HepG2 (cell line): ENCODE data around the gene TPM1. TPM values are rescaled to one million over a fixed set of nuclear protein-coding genes. Genes with fewer than 3 reads are reported as not detected.

Experiments used
- ATAC-seq: fragments of 200-7000 bp; cut with Tn5 transposase; 3 replicates; pipeline ENCODE4 v1.9.1; 2020; ENCODE audit warnings: mild to moderate bottlenecking, moderate library complexity
- BruUV-seq: library from RNA; stranded (reverse); fragments of 400-500 nt; replicated peaks from 2 replicates; lab custom pipeline; 2021; lab: Mats Ljungman, UMichigan
- CTCF ChIA-PET: fragments of 300-600 bp; formaldehyde crosslinking; extraction: SDS; loops from one replicate; lab custom pipeline; 2021; ENCODE audit warnings: low total read pairs, inconsistent platforms, low intra/inter-chr PET ratio; lab: Yijun Ruan, JAX
- POLR2A ChIA-PET: fragments of 350-600 bp; sonication (Branson Sonifier 250); formaldehyde crosslinking; loops from one replicate; lab custom pipeline; 2020; ENCODE audit warnings: antibody characterized with exemption, inconsistent platforms; lab: Yijun Ruan, JAX
- DNase-seq: peaks from one replicate; pipeline ENCODE4 v3.0.0-alpha.2; 2015; ENCODE audit warnings: low spot score
- FAIRE-seq: peaks from 3 replicates; lab custom pipeline; 2011; peaks lifted over from hg19 to GRCh38; lab: Jason Lieb, UNC
- H2AFZ ChIP-seq: one replicate; pipeline ENCODE4 v1.6.1; 2011; ENCODE audit warnings: low read length, inconsistent platforms
- H3K27ac ChIP-seq: fragments of 300-600 bp; 3 replicates; pipeline ENCODE4 v1.8.0; 2011; ENCODE audit warnings: mixed run types, mild to moderate bottlenecking, mixed read lengths, low read length, inconsistent platforms; ENCODE audit not compliant: insufficient read depth; ENCODE audit errors: extremely low read length
- H3K27me3 ChIP-seq, 2 experiments: fragments of 200-600 bp in 1 of 2; 2 replicates in 1 of 2; 3 replicates in 1 of 2; pipeline versions ENCODE4 v1.6.0 to v1.8.0; 2011; ENCODE audit warnings: low read length in 2 of 2, mild to moderate bottlenecking in 2 of 2, moderate library complexity in 2 of 2, inconsistent platforms in 1 of 2; ENCODE audit not compliant: insufficient read depth in 2 of 2, control insufficient read depth in 1 of 2
- H3K36me3 ChIP-seq, 2 experiments: fragments of 200-600 bp in 1 of 2; replicated peaks in 1 of 2; 2 replicates in 1 of 2; 3 replicates in 1 of 2; pipeline versions ENCODE4 v1.5.1 to v1.8.0; 2011; ENCODE audit warnings: low read length in 2 of 2, inconsistent platforms in 1 of 2; ENCODE audit not compliant: insufficient read depth in 2 of 2, control insufficient read depth in 1 of 2
- H3K4me1 ChIP-seq: 2 replicates; pipeline ENCODE4 v1.5.1; 2012; ENCODE audit warnings: low read length, inconsistent platforms; ENCODE audit not compliant: insufficient read depth
- H3K4me2 ChIP-seq: 2 replicates; pipeline ENCODE4 v1.6.0; 2011; ENCODE audit warnings: low read depth, low read length, inconsistent platforms
- H3K4me3 ChIP-seq, 3 experiments: fragments of 200-600 bp in 1 of 3; sonication (generic), shearing (Covaris generic) in 1 of 3; replicated peaks in 1 of 3; 2 replicates each; pipeline ENCODE4 v1.5.1; 2011 to 2016; ENCODE audit warnings: low read length in 3 of 3, inconsistent platforms in 2 of 3, low read depth in 2 of 3, mild to moderate bottlenecking in 2 of 3, control low read depth in 1 of 3, mixed read lengths in 1 of 3; ENCODE audit not compliant: insufficient read depth in 1 of 3
- H3K79me2 ChIP-seq: one replicate; pipeline ENCODE4 v1.6.1; 2011; ENCODE audit warnings: low read length, inconsistent platforms; ENCODE audit not compliant: insufficient read depth
- H3K9ac ChIP-seq: 2 replicates; pipeline ENCODE4 v1.6.0; 2011; ENCODE audit warnings: mild to moderate bottlenecking, low read depth, low read length, inconsistent platforms; ENCODE audit not compliant: insufficient read depth
- H3K9me3 ChIP-seq: 2 replicates; pipeline ENCODE4 v1.5.1; 2012; ENCODE audit warnings: mild to moderate bottlenecking, low read length
- H4K20me1 ChIP-seq: 2 replicates; pipeline ENCODE4 v1.6.0; 2011; ENCODE audit warnings: inconsistent platforms, mild to moderate bottlenecking, low read length, moderate library complexity; ENCODE audit not compliant: insufficient read depth
- CAMTA2 ChIP-seq: sonication (generic); formaldehyde crosslinking; IDR thresholded peaks from 2 replicates; pipeline ENCODE4 v1.4.0; 2020; ENCODE audit warnings: mild to moderate bottlenecking, missing genetic modification reagents, borderline replicate concordance
- CERS6 ChIP-seq: sonication (generic); formaldehyde crosslinking; IDR thresholded peaks from 2 replicates; pipeline ENCODE4 v1.5.0; 2020; ENCODE audit warnings: missing genetic modification reagents
- HMG20A ChIP-seq: IDR thresholded peaks from 2 replicates; pipeline ENCODE4 v1.6.1; 2016; ENCODE audit warnings: borderline replicate concordance
- HNRNPH1 ChIP-seq: fragments of 200-400 bp; formaldehyde crosslinking; optimal IDR thresholded peaks from 2 replicates; pipeline ENCODE3; 2017; ENCODE audit warnings: mild to moderate bottlenecking, low read depth, low read length
- HNRNPUL1 ChIP-seq: fragments of 200-400 bp; formaldehyde crosslinking; IDR thresholded peaks from 2 replicates; pipeline ENCODE4 v1.6.1; 2017; ENCODE audit warnings: low read depth, mild to moderate bottlenecking, low read length, moderate library complexity
- IKZF4 ChIP-seq: sonication (generic); formaldehyde crosslinking; IDR thresholded peaks from 2 replicates; pipeline ENCODE4 v1.5.1; 2020; ENCODE audit warnings: borderline replicate concordance, mild to moderate bottlenecking, low read depth, missing genetic modification reagents; ENCODE audit errors: not compliant biosample characterization
- IKZF5 ChIP-seq: IDR thresholded peaks from 2 replicates; pipeline ENCODE4 v1.6.1; 2018; ENCODE audit warnings: missing genetic modification reagents, mild to moderate bottlenecking, missing compliant biosample characterization
- NCOA5 ChIP-seq: sonication (generic); formaldehyde crosslinking; IDR thresholded peaks from 2 replicates; pipeline ENCODE4 v1.4.0; 2020; ENCODE audit warnings: missing genetic modification reagents
- NR2F2 ChIP-seq: IDR thresholded peaks from 2 replicates; pipeline ENCODE4 v1.6.1; 2012; ENCODE audit warnings: low read depth, inconsistent platforms, borderline replicate concordance
- ZBTB26 ChIP-seq: IDR thresholded peaks from 2 replicates; pipeline ENCODE4 v1.6.1; 2016; ENCODE audit warnings: missing compliant biosample characterization, missing genetic modification reagents, borderline replicate concordance
- ZFP37 ChIP-seq: sonication (generic); formaldehyde crosslinking; IDR thresholded peaks from 2 replicates; pipeline ENCODE4 v1.4.0; 2020; ENCODE audit warnings: missing genetic modification reagents, borderline replicate concordance
- ZKSCAN1 ChIP-seq: fragments of 150-350 bp; IDR thresholded peaks from 2 replicates; pipeline ENCODE4 v1.6.1; 2014; ENCODE audit warnings: low read length
- ZNF180 ChIP-seq: sonication (generic); formaldehyde crosslinking; IDR thresholded peaks from 2 replicates; pipeline ENCODE4 v1.4.0; 2020; ENCODE audit warnings: low read depth, missing genetic modification reagents, borderline replicate concordance
- ZNF274 ChIP-seq: sonication (generic); formaldehyde crosslinking; IDR thresholded peaks from 2 replicates; pipeline ENCODE4 v1.5.1; 2020; ENCODE audit warnings: mild to moderate bottlenecking, missing genetic modification reagents
- ZNF367 ChIP-seq: sonication (generic); formaldehyde crosslinking; IDR thresholded peaks from 2 replicates; pipeline ENCODE4 v1.4.0; 2020; ENCODE audit warnings: missing genetic modification reagents, borderline replicate concordance
- ZNF710 ChIP-seq: sonication (generic); formaldehyde crosslinking; IDR thresholded peaks from 2 replicates; pipeline ENCODE4 v1.5.0; 2020; ENCODE audit warnings: mild to moderate bottlenecking, missing genetic modification reagents, borderline replicate concordance
- ZSCAN20 ChIP-seq: sonication (generic); formaldehyde crosslinking; IDR thresholded peaks from 2 replicates; pipeline ENCODE4 v1.4.0; 2020; ENCODE audit warnings: missing genetic modification reagents, mild to moderate bottlenecking, borderline replicate concordance
- WGBS: methylation state at CpG from one replicate; pipeline ENCODE4 v1.1.6; 2017; ENCODE audit warnings: low lambda C conversion rate; 5-methylcytosine and 5-hydroxymethylcytosine counted together
- in situ Hi-C: cut with HindIII; loops from 2 replicates; pipeline ENCODE4 v1.10.0; 2017; ENCODE audit warnings: low pct_unique_long_range_greater_than_20kb; ENCODE audit not compliant: extremely low pct_ligation_motif_present
- intact Hi-C: fragments of 100-400 bp; cut with micrococcal nuclease; formaldehyde crosslinking; loops from one replicate; pipeline ENCODE4 v1.10.0; 2022; ENCODE audit not compliant: unreplicated experiment
- polyA plus RNA-seq, 8 experiments: library from polyadenylated mRNA; depleted of rRNA in 3 of 8; stranded (reverse) in 7 of 8; unstranded in 1 of 8; fragments of >200 nt; fragmentation: Illumina TruSeq in 4 of 8; extraction: Trizol in 4 of 8; gene quantifications; 2 replicates each; pipeline versions ENCODE4 v1.2.1 to v1.2.3, GENCODE V29; 2011 to 2016; ENCODE audit warnings: low read depth in 4 of 8, missing spikeins in 1 of 8, mixed read lengths in 1 of 8; ENCODE audit not compliant: insufficient read depth in 1 of 8
- total RNA-seq, 5 experiments: library from RNA; depleted of rRNA; stranded (reverse); fragments of >200 nt; fragmentation: Illumina TruSeq; extraction: Trizol; gene quantifications; 2 replicates each; pipeline ENCODE4 v1.2.3, GENCODE V29; 2016; ENCODE audit warnings: low read depth in 1 of 5

Gene TPM1
- total and polyA plus RNA-seq, 2 of the 13 experiments (the other 11 are each of a cell fraction or from before 2014, with no cell fraction given) = 98.9 to 109 TPM

- FAIRE-seq (no peak), DNase-seq (no peak), ATAC-seq (no peak)
- H3K4me3 ChIP-seq = no peak overlapping the region
- H3K36me3 ChIP-seq = no peaks in the 10 kb centered on the region
- in situ Hi-C loops (no loop called here), intact Hi-C loops (no loop called here)
- POLR2A ChIA-PET = no interaction called here
- 91% methylated on average over 4 of the region's 4 CpGs for WGBS
- TF ChIP-seq ZNF274 = no peak
- no peak for TF ChIP-seq IKZF4 (CRISPR knock-in tag)
- TF ChIP-seq ZNF180 (CRISPR knock-in tag) = no peak
- TF ChIP-seq ZKSCAN1 = no peak
- no peak for TF ChIP-seq HMG20A
- TF ChIP-seq IKZF5 = no peak
- no peak for TF ChIP-seq CAMTA2 (CRISPR knock-in tag)
- TF ChIP-seq CERS6 = no peak
- TF ChIP-seq NR2F2 = no peak
- no peak for TF ChIP-seq ZNF710 (CRISPR knock-in tag)
- TF ChIP-seq ZNF367 (CRISPR knock-in tag) = no peak
- TF ChIP-seq NCOA5 (CRISPR knock-in tag) = no peak
- no peak for TF ChIP-seq ZSCAN20 (CRISPR knock-in tag)
- TF ChIP-seq ZBTB26 = no peak
- no peak for TF ChIP-seq HNRNPUL1
- no peak for TF ChIP-seq HNRNPH1
- TF ChIP-seq ZFP37 (CRISPR knock-in tag) = no peak
- H3K79me2 ChIP-seq = no peaks in the 10 kb centered on the region
- H3K27me3 ChIP-seq = no peaks in the 10 kb centered on the region
- no peak overlapping the region for H3K9ac ChIP-seq
- H4K20me1 ChIP-seq = no peaks in the 10 kb centered on the region
- H3K4me2 ChIP-seq = no peak overlapping the region
- H2AFZ ChIP-seq = no peak overlapping the region
- H3K9me3 ChIP-seq = no peaks in the 10 kb centered on the region
- no peak overlapping the region for H3K27ac ChIP-seq
- CTCF ChIA-PET = interaction anchor here (1.7 kb wide), 1 partner anchor 253 kb away, joined by 4 read pairs; no protein-coding TSS in a partner anchor
- H3K4me1 ChIP-seq = peaks cover 10% of the 10 kb centered on the region
- BruUV-seq = no TSS peak
These were observed 7.3 kb upstream of the TPM1 start for GRCh38 chr15:63035253-63035652.
